OCI-LY1 (cell line): ENCODE measurements around the gene FAM168A.

Source experiments
- H2AFZ ChIP-seq: fragments of 200-600 bp; sonication (generic), shearing (Covaris generic); 2 replicates; pipeline ENCODE4 v1.6.0; 2014; ENCODE audit warnings: antibody characterized with exemption, mild to moderate bottlenecking, low read length
- H3F3A ChIP-seq: fragments of 200-600 bp; sonication (generic), shearing (Covaris generic); 2 replicates; pipeline ENCODE4 v1.6.0; 2014; ENCODE audit warnings: mild to moderate bottlenecking, antibody characterized with exemption, low read length, moderate library complexity; ENCODE audit not compliant: insufficient read depth
- H3K27ac ChIP-seq: fragments of 200-600 bp; sonication (generic); 2 replicates; pipeline ENCODE4 v1.5.1; 2014; ENCODE audit warnings: low read length, mixed run types, mild to moderate bottlenecking, low read depth; ENCODE audit not compliant: poor library complexity, severe bottlenecking
- H3K27me3 ChIP-seq: fragments of 200-600 bp; sonication (generic); 2 replicates; pipeline ENCODE4 v1.6.0; 2014; ENCODE audit warnings: antibody characterized with exemption, mild to moderate bottlenecking, low read length, moderate library complexity; ENCODE audit not compliant: insufficient read depth
- H3K36me3 ChIP-seq: fragments of 200-600 bp; sonication (generic); 2 replicates; pipeline ENCODE4 v1.6.1; 2014; ENCODE audit warnings: mild to moderate bottlenecking, antibody characterized with exemption, low read length, moderate library complexity, mixed read lengths; ENCODE audit not compliant: insufficient read depth
- H3K4me1 ChIP-seq: fragments of 200-600 bp; sonication (generic); 2 replicates; pipeline ENCODE4 v1.5.1; 2014; ENCODE audit warnings: mild to moderate bottlenecking, low read length, moderate library complexity; ENCODE audit not compliant: insufficient read depth, severe bottlenecking
- H3K4me2 ChIP-seq: fragments of 200-600 bp; sonication (generic), shearing (Covaris generic); 2 replicates; pipeline ENCODE4 v1.6.1; 2014; ENCODE audit warnings: low read length
- H3K4me3 ChIP-seq: fragments of 200-600 bp; sonication (generic); 2 replicates; pipeline ENCODE4 v1.5.1; 2014; ENCODE audit warnings: low read length, low read depth, mild to moderate bottlenecking, mixed read lengths; ENCODE audit not compliant: poor library complexity, severe bottlenecking
- H3K79me2 ChIP-seq: fragments of 200-600 bp; shearing (Covaris generic); 2 replicates; pipeline ENCODE4 v1.6.1; 2016; ENCODE audit warnings: mixed run types, low read length, mixed read lengths; ENCODE audit not compliant: insufficient read depth
- H3K9ac ChIP-seq: fragments of 200-600 bp; sonication (generic), shearing (Covaris generic); 2 replicates; pipeline ENCODE4 v1.6.1; 2014; ENCODE audit warnings: mild to moderate bottlenecking, low read length, mixed read lengths
- H3K9me2 ChIP-seq: fragments of 200-600 bp; sonication (generic), shearing (Covaris generic); 2 replicates; pipeline ENCODE4 v1.6.1; 2014; ENCODE audit warnings: low read depth, mild to moderate bottlenecking, low read length, mixed read lengths
- H3K9me3 ChIP-seq: fragments of 200-600 bp; shearing (Covaris generic); 2 replicates; pipeline ENCODE4 v1.6.1; 2014; ENCODE audit warnings: low read length, mixed read lengths
- H4K20me1 ChIP-seq: fragments of 200-600 bp; sonication (generic), shearing (Covaris generic); 2 replicates; pipeline ENCODE4 v1.6.0; 2016; ENCODE audit warnings: mild to moderate bottlenecking, low read length; ENCODE audit not compliant: insufficient read depth
- CTCF ChIP-seq: fragments of 200-600 bp; sonication (generic), shearing (Covaris generic); IDR thresholded peaks from 2 replicates; pipeline ENCODE4 v1.5.1; 2017; ENCODE audit warnings: mild to moderate bottlenecking, antibody characterized with exemption, low read length, moderate library complexity, mixed read lengths
- EZH2 ChIP-seq: fragments of 200-600 bp; sonication (generic), shearing (Covaris generic); IDR thresholded peaks from 2 replicates; pipeline ENCODE4 v1.8.0; 2017; ENCODE audit warnings: borderline replicate concordance, mixed run types, mild to moderate bottlenecking, antibody characterized with exemption, low read length, moderate library complexity, mixed read lengths

The FAM168A gene

GRCh38 chr11:73365352-73366264 lies 232.3 kb downstream of the FAM168A start:
- H3F3A ChIP-seq, result no peaks in the 10 kb centered on the region
- H3K36me3 ChIP-seq, result no peaks in the 10 kb centered on the region
- H3K4me1 ChIP-seq, result peaks cover 16% of the 10 kb centered on the region
- no peak overlapping the region for H3K4me3 ChIP-seq
- TF ChIP-seq EZH2 (no peak), CTCF (no peak)
- no peaks in the 10 kb centered on the region for H3K27me3 ChIP-seq
- peak overlapping the region; percentile 55 for H3K27ac ChIP-seq
- H3K4me2 ChIP-seq, result 0 out of 2 replicates have a peak overlapping the region, but pooled peaks have one; percentile 26
- no peaks in the 10 kb centered on the region for H4K20me1 ChIP-seq
- H3K9me3 ChIP-seq, result no peaks in the 10 kb centered on the region
- no peaks in the 10 kb centered on the region for H3K9me2 ChIP-seq
- H3K9ac ChIP-seq, result no peak overlapping the region
- peak overlapping the region; percentile 15; the same call in 1 of the 2 replicates for H2AFZ ChIP-seq
- no peaks in the 10 kb centered on the region for H3K79me2 ChIP-seq

DNA sequence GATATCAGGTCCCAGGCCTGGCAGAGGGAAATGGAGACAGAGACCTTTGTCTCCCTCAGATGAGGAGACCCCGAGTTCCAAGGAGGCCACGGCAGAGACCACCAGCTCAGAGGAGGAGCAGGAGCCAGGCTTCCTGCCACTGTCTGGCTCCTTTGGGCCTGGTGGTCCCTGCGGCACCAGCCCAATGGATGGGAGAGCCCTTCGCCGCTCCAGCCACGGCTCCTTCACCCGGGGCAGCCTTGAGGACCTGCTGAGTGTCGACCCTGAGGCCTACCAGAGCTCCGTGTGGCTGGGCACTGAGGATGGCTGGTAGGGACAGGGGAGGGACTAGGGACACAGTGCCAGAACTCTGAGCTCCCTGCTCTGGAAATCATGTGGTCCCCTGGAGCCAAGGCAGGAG lies 234.8 kb downstream of the FAM168A start:
- Histone ChIP-seq H3K4me2 (no peak overlapping the region), H3K9me2 (no peaks in the 10 kb centered on the region), H2AFZ (no peak overlapping the region), H3K4me3 (no peak overlapping the region), H3F3A (no peaks in the 10 kb centered on the region), H3K36me3 (no peaks in the 10 kb centered on the region), H4K20me1 (no peaks in the 10 kb centered on the region), H3K27ac (no peak overlapping the region), H3K9ac (no peak overlapping the region), H3K27me3 (no peaks in the 10 kb centered on the region), H3K4me1 (peaks cover 16% of the 10 kb centered on the region), H3K9me3 (no peaks in the 10 kb centered on the region), H3K79me2 (no peaks in the 10 kb centered on the region)
- no peak for TF ChIP-seq CTCF
- TF ChIP-seq EZH2, result no peak

DNA sequence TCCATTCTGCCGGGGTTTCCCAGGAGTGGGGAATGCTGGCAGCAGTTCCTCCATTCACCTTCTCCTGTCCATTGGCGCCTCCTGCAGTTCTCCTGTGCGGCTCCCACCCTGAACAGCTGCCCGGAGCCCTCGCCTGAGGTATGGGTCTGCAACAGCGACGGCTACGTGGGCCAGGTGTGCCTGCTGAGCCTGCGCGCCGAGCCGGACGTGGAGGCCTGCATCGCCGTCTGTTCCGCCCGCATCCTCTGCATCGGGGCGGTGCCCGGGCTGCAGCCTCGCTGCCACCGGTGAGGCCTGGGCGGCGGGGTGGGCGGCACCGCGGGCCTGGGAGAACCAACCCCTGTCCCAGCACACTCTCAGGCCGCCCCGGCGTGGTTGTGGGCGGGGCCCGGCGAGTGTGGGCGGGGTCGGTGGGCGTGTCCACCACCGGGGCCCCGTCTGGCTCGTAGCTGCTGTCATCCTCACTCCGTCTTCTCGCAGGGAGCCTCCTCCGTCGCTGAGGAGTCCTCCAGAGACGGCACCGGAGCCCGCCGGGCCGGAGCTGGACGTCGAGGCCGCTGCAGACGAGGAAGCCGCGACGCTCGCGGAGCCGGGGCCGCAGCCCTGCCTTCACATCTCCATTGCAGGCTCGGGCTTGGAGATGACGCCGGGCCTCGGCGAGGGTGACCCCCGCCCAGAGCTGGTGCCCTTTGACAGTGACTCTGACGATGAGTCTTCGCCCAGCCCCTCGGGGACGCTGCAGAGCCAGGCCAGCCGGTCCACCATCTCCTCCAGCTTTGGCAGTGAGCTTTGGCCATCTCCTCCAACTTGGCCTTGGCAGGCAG lies 235.7 kb downstream of the FAM168A start:
- no peaks in the 10 kb centered on the region for H3K36me3 ChIP-seq
- peaks cover 16% of the 10 kb centered on the region for H3K4me1 ChIP-seq
- H3K9me3 ChIP-seq, result no peaks in the 10 kb centered on the region
- H4K20me1 ChIP-seq, result no peaks in the 10 kb centered on the region
- H3K4me2 ChIP-seq, result peak overlapping the region; percentile 41; the same call in 1 of the 2 replicates
- H3K79me2 ChIP-seq, result no peaks in the 10 kb centered on the region
- TF ChIP-seq EZH2, result no peak
- no peak for TF ChIP-seq CTCF
- no peak overlapping the region for H3K27ac ChIP-seq
- no peaks in the 10 kb centered on the region for H3K9me2 ChIP-seq
- no peaks in the 10 kb centered on the region for H3F3A ChIP-seq
- H2AFZ ChIP-seq, result no peak overlapping the region
- H3K9ac ChIP-seq, result no peak overlapping the region
- peak overlapping the region; percentile 19 for H3K4me3 ChIP-seq
- H3K27me3 ChIP-seq, result no peaks in the 10 kb centered on the region
